HG03196 (cell line): ENCODE results near the gene MSL2.
"Not testable (repeated sequence)": the region's sequence is repeated elsewhere in the genome, so short reads cannot be mapped to it uniquely, and the experiment has no call there.

Source experiments
- ATAC-seq: cut with Tn5 transposase; IDR thresholded peaks from one replicate; pipeline ENCODE4 v1.9.1; 2021; ENCODE audit not compliant: unreplicated experiment

Gene MSL2

DNA sequence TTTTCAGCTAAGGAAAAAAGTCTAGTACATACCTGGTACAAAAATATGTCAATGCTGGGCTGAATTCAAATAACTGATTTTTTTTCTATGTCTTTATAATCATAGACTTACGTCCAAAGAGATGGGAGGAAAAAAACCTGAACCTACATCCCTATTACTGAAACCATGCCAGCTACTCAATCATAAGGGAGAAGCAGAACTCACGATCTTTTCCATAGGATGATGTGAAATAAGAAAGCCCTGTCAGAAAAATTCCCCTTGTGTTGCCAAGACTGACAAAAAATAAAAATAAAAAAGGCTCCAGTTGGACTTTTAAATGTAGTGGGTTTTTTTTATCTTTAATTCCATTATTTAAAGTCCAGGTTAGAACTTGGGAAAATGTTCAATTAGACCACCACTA, 3.3 kb downstream of the MSL2 start:
- no peak for ATAC-seq

DNA sequence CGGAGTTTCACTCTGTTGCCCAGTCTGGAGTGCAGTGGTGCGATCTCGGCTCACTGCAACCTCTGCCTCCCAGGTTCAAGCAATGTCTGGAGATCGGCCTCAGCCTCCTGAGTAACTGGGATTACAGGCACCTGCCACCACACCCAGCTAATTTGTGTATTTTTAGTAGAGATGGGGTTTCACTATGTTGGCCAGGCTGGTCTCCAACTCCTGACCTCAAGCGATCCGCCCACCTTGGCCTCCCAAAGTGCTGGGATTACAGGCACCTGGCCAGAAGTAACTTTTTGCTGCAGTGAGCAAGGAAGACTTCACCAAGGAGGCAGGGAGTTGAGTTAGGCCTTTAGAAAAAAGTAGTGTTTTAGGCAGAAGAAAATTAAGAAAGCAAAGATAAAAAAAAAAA, 3.9 kb downstream of the MSL2 start:
- ATAC-seq = not testable (repeated sequence)

DNA sequence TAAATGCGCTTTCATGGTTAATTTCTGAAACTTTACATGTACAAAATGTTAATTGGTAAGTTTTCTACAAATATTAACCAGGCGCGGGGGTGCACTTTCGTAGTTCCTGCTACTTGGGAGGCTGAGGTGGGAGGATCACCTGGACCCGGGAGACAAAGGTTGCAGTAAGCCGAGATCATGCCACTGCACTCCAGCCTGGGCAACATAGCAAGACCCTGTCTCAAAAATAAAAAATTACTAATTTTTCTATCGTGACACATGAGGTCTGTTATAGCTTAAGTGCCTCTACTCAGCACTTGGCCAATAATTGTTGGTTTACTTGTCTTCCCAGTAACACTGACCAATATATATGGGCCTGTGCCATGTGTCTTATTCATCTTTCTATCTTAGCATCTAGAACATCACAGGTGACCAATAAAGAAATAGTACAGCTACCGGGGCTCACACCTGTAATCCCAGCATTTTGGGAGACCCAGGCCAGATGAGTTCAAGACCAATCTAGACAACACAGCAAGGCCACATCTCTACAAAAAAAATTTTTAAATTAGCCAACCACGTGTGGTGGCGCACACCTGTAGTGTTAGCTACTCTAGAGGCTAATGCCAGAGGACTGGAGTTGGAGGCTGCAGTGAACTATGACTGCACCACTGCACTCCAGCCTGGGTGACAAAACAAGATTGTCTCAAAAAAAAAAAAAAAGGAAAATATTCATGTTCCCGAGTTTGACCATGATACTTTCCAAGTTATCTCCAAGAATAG, 6.1 kb downstream of the MSL2 start:
- no peak for ATAC-seq

- ATAC-seq = no peak
Observed at GRCh38 chr3:136189043-136189442, 7.1 kb downstream of the MSL2 start.

DNA sequence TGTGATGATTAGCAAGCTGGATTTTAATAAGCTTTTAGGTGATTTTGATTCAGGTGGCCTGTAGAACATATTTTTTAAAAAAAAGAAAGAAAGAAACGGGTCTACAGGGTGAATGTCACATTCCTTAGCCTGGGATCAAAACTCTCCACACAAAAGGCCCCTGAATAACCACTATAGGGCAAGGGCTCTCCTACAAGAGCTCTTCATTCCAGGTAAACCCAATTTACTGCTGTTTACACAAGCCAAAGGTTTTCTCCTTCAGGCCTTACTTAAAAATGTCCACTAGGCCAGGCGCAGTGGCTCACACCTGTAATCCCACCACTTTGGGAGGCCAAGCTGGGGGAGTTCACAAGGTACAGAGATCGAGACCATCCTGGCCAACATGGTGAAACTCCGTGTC, 8.3 kb downstream of the MSL2 start:
- no peak for ATAC-seq

- no peak for ATAC-seq
Observed at GRCh38 chr3:136186846-136187245, 9.3 kb downstream of the MSL2 start.

GRCh38 chr3:136186344-136186743, 9.8 kb downstream of the MSL2 start:
- ATAC-seq = peak; percentile 51

DNA sequence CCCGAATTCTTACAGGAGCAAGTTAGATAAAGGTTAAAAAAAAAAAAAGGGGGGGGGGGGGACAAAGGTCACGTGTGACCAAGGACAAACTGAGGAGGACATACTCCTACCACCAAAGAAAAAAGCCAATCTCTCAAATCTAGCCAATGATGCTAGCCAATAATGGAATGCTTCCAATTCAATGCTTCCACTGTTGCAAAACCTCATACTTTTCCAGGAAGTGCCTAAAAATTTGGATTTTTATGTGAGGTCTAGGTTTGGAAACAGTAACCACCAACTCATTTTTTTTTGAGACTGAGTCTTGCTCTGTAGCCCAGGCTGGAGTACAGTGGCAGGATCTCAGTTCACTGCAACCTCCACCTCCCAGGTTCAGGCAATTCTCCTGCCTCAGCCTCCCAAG, 11.4 kb downstream of the MSL2 start:
- ATAC-seq = no peak

DNA sequence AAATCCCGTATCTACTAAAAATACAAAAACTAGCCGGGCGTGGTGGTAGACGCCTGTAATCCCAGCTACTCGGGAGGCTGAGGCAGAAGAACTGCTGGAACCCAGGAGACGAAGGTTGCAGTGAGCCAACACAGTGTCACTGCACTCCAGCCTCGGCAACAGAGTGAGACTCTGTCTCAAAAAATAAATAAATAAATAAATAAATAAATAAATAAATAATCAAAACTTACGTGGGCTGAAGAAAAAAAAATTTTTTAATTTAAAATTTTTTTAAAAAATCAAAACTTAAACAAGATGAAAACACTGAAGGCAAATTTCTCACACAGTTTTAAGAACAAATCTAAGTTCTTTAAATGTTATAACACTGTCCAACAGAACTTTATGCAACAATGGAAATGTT, 14.4 kb downstream of the MSL2 start:
- no peak for ATAC-seq

GRCh38 chr3:136177876-136178275, 18.3 kb downstream of the MSL2 start:
- no peak for ATAC-seq

DNA sequence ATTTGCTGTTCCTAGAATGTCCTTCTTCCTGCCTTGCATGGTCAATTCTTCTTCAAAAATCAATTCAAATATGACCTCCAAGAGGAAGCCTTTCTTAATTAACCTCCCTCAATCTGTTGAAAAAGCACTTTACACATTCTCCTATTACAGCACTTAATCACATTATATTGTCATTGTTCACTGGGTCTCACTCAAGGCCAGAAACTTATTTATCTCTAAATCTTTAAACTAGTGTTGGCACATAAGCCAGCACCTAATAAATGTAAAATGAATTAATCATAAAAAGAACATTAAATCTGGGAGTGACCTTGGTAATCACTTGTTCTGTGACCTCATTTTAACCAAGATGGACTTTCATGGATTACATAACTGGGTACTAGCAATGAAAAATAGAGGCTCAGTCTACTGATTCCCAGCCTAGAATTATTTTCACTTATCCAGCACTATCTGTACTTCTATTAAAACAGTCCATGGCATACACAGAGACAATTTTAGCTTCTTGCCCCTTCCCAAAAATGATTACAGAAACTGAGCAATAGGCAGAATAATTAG, 22.1 kb downstream of the MSL2 start:
- ATAC-seq = no peak

DNA sequence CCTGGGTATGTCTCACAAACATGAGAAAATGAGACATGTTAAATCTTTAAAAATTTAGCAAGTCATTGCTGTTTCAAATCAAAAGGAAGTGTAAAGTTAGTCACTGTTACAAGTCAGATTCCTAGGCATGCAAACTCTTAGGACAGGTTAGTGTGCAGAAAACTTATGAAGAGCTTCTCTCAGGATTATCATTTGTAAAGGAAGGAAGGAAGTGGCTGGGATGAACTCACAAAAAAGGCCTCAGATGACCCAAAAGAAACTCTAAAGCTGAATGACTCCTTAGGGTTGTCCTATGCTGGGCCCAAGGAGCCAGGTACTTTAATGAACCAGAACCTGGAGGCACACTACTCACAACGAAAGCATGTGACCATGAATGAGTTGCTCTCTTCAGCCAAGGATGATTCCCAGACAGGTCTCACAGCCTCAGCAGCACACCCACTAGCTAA, 25.0 kb downstream of the MSL2 start:
- no peak for ATAC-seq

GRCh38 chr3:136168236-136168635, 27.9 kb downstream of the MSL2 start:
- not testable (repeated sequence) for ATAC-seq

GRCh38 chr3:136166507-136166906, 29.6 kb downstream of the MSL2 start:
- no peak for ATAC-seq

- ATAC-seq = not testable (repeated sequence)
Observed at GRCh38 chr3:136163607-136164006, 32.5 kb downstream of the MSL2 start.

- no peak for ATAC-seq
Observed at GRCh38 chr3:136162322-136162721, 33.8 kb downstream of the MSL2 start.

DNA sequence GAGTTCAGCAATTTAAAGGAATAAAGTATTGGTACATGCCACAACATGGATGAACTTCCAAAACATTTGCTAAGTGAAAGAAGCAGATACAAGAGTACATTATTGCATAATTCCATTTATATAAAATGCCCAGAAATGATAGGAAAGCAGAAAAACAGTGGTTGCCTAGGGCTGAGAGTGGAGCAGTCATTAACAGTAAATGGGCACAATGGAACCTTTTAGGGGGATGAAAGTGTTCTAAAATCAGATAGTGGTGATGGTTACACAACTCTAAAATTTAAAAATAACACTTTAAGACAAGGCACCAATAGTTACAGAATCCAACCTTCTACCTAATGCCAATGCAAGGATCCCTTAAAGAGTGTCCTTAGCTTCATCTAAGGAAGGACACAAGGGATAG, 34.6 kb downstream of the MSL2 start:
- ATAC-seq = no peak

DNA sequence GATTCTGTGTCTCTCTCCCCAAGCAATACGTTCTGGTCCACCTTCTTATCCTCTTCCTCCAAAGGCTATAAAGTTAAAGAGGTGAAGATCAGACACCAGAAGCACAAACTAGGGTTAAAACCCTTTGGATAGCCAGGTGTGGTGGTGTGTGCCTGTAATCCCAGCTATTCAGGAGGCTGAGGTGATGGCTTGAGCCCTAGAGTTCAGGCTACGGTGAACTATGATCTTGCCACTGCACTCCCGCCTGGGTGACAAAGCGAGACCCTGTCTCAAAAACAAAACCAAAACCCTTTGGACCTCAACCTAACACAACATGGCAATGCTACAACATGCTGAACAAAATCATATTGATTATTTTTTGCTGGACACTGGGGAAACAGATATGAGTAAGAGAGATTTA, 43.2 kb downstream of the MSL2 start:
- ATAC-seq = no peak

GRCh38 chr3:136152176-136152843, 43.8 kb downstream of the MSL2 start:
- ATAC-seq = no peak

DNA sequence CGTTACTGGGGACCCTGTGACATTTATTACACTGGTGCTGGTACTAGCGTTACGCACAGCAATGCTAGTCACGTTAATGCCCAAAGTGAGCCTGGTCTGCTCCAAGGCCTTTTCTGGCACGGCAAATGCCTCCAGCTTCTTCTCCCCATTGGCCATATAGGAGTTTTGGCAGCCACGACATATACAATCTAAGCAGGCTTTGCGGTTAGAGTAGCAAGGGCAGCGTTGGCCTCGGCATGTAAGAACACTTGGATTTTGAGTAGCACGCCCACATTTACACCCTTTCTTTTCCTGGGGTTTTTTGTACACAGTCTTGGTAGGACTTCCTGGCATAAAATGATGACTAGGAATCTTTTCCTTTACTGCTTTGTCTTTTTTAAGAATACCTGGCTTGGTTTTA, 44.9 kb downstream of the MSL2 start:
- no peak for ATAC-seq

DNA sequence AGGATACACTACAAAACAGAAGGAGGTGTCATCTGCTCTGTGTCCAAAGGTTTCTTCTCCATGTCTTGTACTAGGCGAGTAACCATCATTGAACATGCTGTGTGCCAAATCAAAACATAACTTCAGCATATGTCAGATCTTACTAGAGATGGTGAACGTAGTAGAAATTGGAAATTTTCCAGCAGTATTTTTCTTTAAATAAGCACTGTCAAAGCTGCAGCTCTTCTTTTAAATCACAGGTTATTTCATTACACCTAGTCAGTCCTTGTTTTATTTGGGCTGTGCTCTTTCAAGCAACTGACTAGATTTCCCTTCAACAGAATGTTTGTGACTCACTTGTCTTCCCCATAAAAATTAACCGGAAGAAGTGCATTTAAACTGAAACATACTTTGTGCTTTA, 46.5 kb downstream of the MSL2 start:
- ATAC-seq = no peak

- no peak for ATAC-seq
Observed at GRCh38 chr3:136146981-136147729, 49.0 kb downstream of the MSL2 start.
